Liver (tissue), 9 donors: Measurements from ENCODE around the gene TMED5. TPM values are rescaled to one million over a fixed set of nuclear protein-coding genes. Genes with fewer than 3 reads are reported as not detected.
"Not testable (repeated sequence)": the region's sequence is repeated elsewhere in the genome, so short reads cannot be mapped to it uniquely, and the experiment has no call there.

ENCODE experiments used
- DNase-seq: peaks from one replicate; pipeline ENCODE4 v3.0.0-alpha.2; 2017; ENCODE audit warnings: low spot score
- H3K27ac ChIP-seq, 2 donors: one replicate each; pipeline ENCODE4 v1.7.0; 2013; ENCODE audit warnings: inconsistent platforms in 2 of 2, low read length in 2 of 2, control low read depth in 1 of 2, low read depth in 1 of 2, mild to moderate bottlenecking in 1 of 2
- H3K27me3 ChIP-seq, 4 donors: one replicate each; pipeline versions ENCODE4 v1.6.1 to v1.7.0; 2013; ENCODE audit warnings: low read length in 3 of 4, inconsistent platforms in 1 of 4, mild to moderate bottlenecking in 1 of 4, moderate library complexity in 1 of 4; ENCODE audit not compliant: control insufficient read depth in 4 of 4, insufficient read depth in 4 of 4
- H3K36me3 ChIP-seq, 4 donors: one replicate each; pipeline versions ENCODE4 v1.6.1 to v1.7.0; 2013; ENCODE audit warnings: low read length in 3 of 4, mild to moderate bottlenecking in 3 of 4, low read depth in 1 of 4, moderate library complexity in 1 of 4; ENCODE audit not compliant: control insufficient read depth in 4 of 4, insufficient read depth in 3 of 4
- H3K4me1 ChIP-seq, 4 donors: one replicate each; pipeline versions ENCODE4 v1.6.1 to v1.7.0; 2013; ENCODE audit warnings: low read length in 3 of 4, mild to moderate bottlenecking in 3 of 4, moderate library complexity in 1 of 4; ENCODE audit not compliant: control insufficient read depth in 4 of 4, insufficient read depth in 4 of 4
- H3K4me3 ChIP-seq, 3 donors: one replicate each; pipeline versions ENCODE4 v1.6.1 to v1.7.0; 2013; ENCODE audit warnings: low read length in 3 of 3, control low read depth in 1 of 3, low read depth in 1 of 3, mild to moderate bottlenecking in 1 of 3
- H3K9ac ChIP-seq, 2 donors: one replicate each; pipeline ENCODE4 v1.7.0; 2013; ENCODE audit warnings: low read length in 2 of 2, mild to moderate bottlenecking in 2 of 2, moderate library complexity in 2 of 2, control low read depth in 1 of 2, low read depth in 1 of 2
- H3K9me3 ChIP-seq, 4 donors: one replicate each; pipeline versions ENCODE4 v1.6.1 to v1.7.0; 2013; ENCODE audit warnings: low read length in 3 of 4; ENCODE audit not compliant: control insufficient read depth in 4 of 4
- ATF3 ChIP-seq: IDR thresholded peaks from 2 replicates; pipeline ENCODE4 v1.6.1; 2016; ENCODE audit warnings: antibody characterized with exemption
- CTCF ChIP-seq: fragments of 150-350 bp; IDR thresholded peaks from 2 replicates; pipeline ENCODE4 v1.5.1; 2017; ENCODE audit warnings: improper control_type of control experiment, low read depth, low read length; ENCODE audit not compliant: missing input control
- EGR1 ChIP-seq, 2 donors: IDR thresholded peaks; 2 replicates each; pipeline ENCODE4 v1.6.1; 2016 to 2018; ENCODE audit warnings: antibody characterized with exemption in 2 of 2, low read depth in 2 of 2
- FOXA1 ChIP-seq: IDR thresholded peaks from 2 replicates; pipeline ENCODE4 v1.6.1; 2016; ENCODE audit warnings: antibody characterized with exemption
- GABPA ChIP-seq, 2 donors: IDR thresholded peaks in 1 of 2; conservative IDR thresholded peaks in 1 of 2; 2 replicates each; pipeline ENCODE4 v1.6.1; 2016; ENCODE audit warnings: antibody characterized with exemption in 2 of 2, mild to moderate bottlenecking in 1 of 2, moderate library complexity in 1 of 2
- HNF4A ChIP-seq, 2 donors: conservative IDR thresholded peaks; 2 replicates each; pipeline ENCODE4 v1.6.1; 2016; ENCODE audit warnings: antibody characterized with exemption in 2 of 2, mild to moderate bottlenecking in 2 of 2
- HNF4G ChIP-seq: IDR thresholded peaks from 2 replicates; pipeline ENCODE4 v1.6.1; 2016; ENCODE audit warnings: antibody characterized with exemption
- JUND ChIP-seq, 2 donors: IDR thresholded peaks; 2 replicates each; pipeline ENCODE4 v1.6.1; 2016; ENCODE audit warnings: antibody characterized with exemption in 2 of 2
- MAX ChIP-seq: IDR thresholded peaks from 2 replicates; pipeline ENCODE4 v1.6.1; 2016; ENCODE audit warnings: antibody characterized with exemption
- NR2F2 ChIP-seq: IDR thresholded peaks from 2 replicates; pipeline ENCODE4 v1.6.1; 2016; ENCODE audit warnings: antibody characterized with exemption
- REST ChIP-seq: IDR thresholded peaks from 2 replicates; pipeline ENCODE4 v1.6.1; 2016; ENCODE audit warnings: antibody characterized with exemption, mild to moderate bottlenecking
- SP1 ChIP-seq: IDR thresholded peaks from 2 replicates; pipeline ENCODE4 v1.6.1; 2018; ENCODE audit warnings: antibody characterized with exemption, mild to moderate bottlenecking
- TAF1 ChIP-seq: conservative IDR thresholded peaks from 2 replicates; pipeline ENCODE4 v1.6.1; 2016; ENCODE audit warnings: antibody characterized with exemption, mild to moderate bottlenecking
- YY1 ChIP-seq: IDR thresholded peaks from 2 replicates; pipeline ENCODE4 v1.6.1; 2016; ENCODE audit warnings: antibody characterized with exemption, mild to moderate bottlenecking
- ZBTB33 ChIP-seq: IDR thresholded peaks from 2 replicates; pipeline ENCODE4 v1.6.1; 2016; ENCODE audit warnings: antibody characterized with exemption
- WGBS: extraction: QIAGEN DNeasy Blood & Tissue Kit; methylation state at CpG from one replicate; pipeline ENCODE4 v1.1.7; 2013; 5-methylcytosine and 5-hydroxymethylcytosine counted together
- polyA plus RNA-seq, 2 donors: library from polyadenylated mRNA; stranded (reverse) in 1 of 2; unstranded in 1 of 2; fragments of 200-250 nt in 1 of 2; fragments of >200 nt in 1 of 2; fragmentation: Nextera tagmentation in 1 of 2; extraction: Ambion mirVana in 1 of 2; gene quantifications; one replicate each; pipeline versions ENCODE4 v1.2.1 to v1.2.3, GENCODE V29; 2013 to 2015
- total RNA-seq, 2 donors: library from RNA; depleted of rRNA; stranded (reverse); fragments of >200 nt; gene quantifications; one replicate each; pipeline ENCODE4 v1.2.3, GENCODE V29; 2014
- donor health status: healthy.
- donor health status: healthy.
- donor health status: healthy.
- donor health status: healthy.
- donor health status: healthy.

TMED5 gene
- total and polyA plus RNA-seq, 4 donors = 72.9 to 121 (median 85.7) TPM

- TF ChIP-seq TAF1 = no peak
- TF ChIP-seq JUND (IDR thresholded peaks at IDR 0.05) = no peak
- TF ChIP-seq NR2F2 = no peak
- no peak for TF ChIP-seq ATF3
- no peak for TF ChIP-seq EGR1 (IDR thresholded peaks at IDR 0.05; ENCODE audit: low read depth in 2 of 2)
- no peak for TF ChIP-seq ZBTB33
- no peak for TF ChIP-seq HNF4A (conservative IDR thresholded peaks at IDR 0.05)
- no peak for TF ChIP-seq HNF4G
- no peak for TF ChIP-seq GABPA (IDR thresholded peaks at IDR 0.05 in 1 of 2, conservative IDR thresholded peaks at IDR 0.05 in 1 of 2)
- TF ChIP-seq CTCF = no peak
- no peaks in the 10 kb centered on the region for H3K9me3 ChIP-seq
- peaks cover 0 to 6% (median 3%) of the 10 kb centered on the region in 4 donors for H3K36me3 ChIP-seq
- no peak overlapping the region for H3K4me3 ChIP-seq
- 86% methylated on average over 2 of the region's 2 CpGs for WGBS
- no peak for DNase-seq
- H3K27me3 ChIP-seq = no peaks in the 10 kb centered on the region
- no peak overlapping the region for H3K9ac ChIP-seq
- H3K27ac ChIP-seq = no peak overlapping the region
- H3K4me1 ChIP-seq = peaks cover 0 to 6% (median 2%) of the 10 kb centered on the region in 4 donors
These were observed 15.4 kb downstream of the TMED5 start for GRCh38 chr1:93164816-93165215.

GRCh38 chr1:93163314-93163713, 16.9 kb downstream of the TMED5 start:
- H3K9ac ChIP-seq, DNase-seq, H3K4me1 ChIP-seq, H3K4me3 ChIP-seq, H3K27me3 ChIP-seq, H3K9me3 ChIP-seq, H3K27ac ChIP-seq: not testable (repeated sequence)
- H3K36me3 ChIP-seq = peaks cover 5 to 11% (median 7%) of the 10 kb centered on the region in 4 donors
- WGBS = 98% methylated on average over 8 of the region's 8 CpGs

GRCh38 chr1:93159337-93159736, 20.9 kb downstream of the TMED5 start:
- Histone ChIP-seq H3K9me3 (no peaks in the 10 kb centered on the region), H3K27ac (no peak overlapping the region), H3K4me1 (peaks cover 0 to 3% (median 0%) of the 10 kb centered on the region in 4 donors), H3K4me3 (no peak overlapping the region), H3K9ac (no peak overlapping the region), H3K36me3 (peaks cover 12 to 31% (median 25%) of the 10 kb centered on the region in 4 donors), H3K27me3 (no peaks in the 10 kb centered on the region)
- no peak for DNase-seq
- TF ChIP-seq SP1 (no peak), FOXA1 (no peak), REST (no peak), ZBTB33 (no peak), NR2F2 (no peak), ATF3 (no peak), GABPA (IDR thresholded peaks at IDR 0.05 in 1 of 2, conservative IDR thresholded peaks at IDR 0.05 in 1 of 2) (no peak), MAX (no peak), YY1 (no peak)
- 79% methylated on average over 2 of the region's 2 CpGs for WGBS
